Stimulated activated CD4-positive, alpha-beta T cell treated with anti-CD3 and anti-CD28 coated beads, TNF-alpha, amount 100 ng/mL, for 24 hours (primary cell): ENCODE results near the gene METRN.

Experiments
- DNase-seq, 3 experiments: peaks; one replicate each; pipeline ENCODE4 v3.0.0-alpha.2; 2020; ENCODE audit warnings: low read depth in 3 of 3

The METRN gene

GRCh38 chr16:723695-724094 lies 8.8 kb downstream of the METRN start:
- DNase-seq = no peak

GRCh38 chr16:724188-725040 lies 9.5 kb downstream of the METRN start:
- DNase-seq = no peak

- DNase-seq = no peak
Measured at GRCh38 chr16:725041-725376, 10.1 kb downstream of the METRN start.

- DNase-seq = no peak
Measured at GRCh38 chr16:725463-726187, 10.7 kb downstream of the METRN start.

GRCh38 chr16:726188-726437 lies 11.2 kb downstream of the METRN start:
- no peak for DNase-seq

- DNase-seq = peak in 1 of 3 experiments; percentile 70
Measured at GRCh38 chr16:726438-727290, 11.7 kb downstream of the METRN start, which contains the start of the genes CCDC78 and HAGHL. CCDC78 (minus strand) TSS chr16:726443; CDS start chr16:726367, 76 bp downstream. HAGHL (plus strand) TSS chr16:727106; CDS start chr16:727510, 404 bp downstream.

- DNase-seq = no peak
Measured at GRCh38 chr16:727291-727977, 12.5 kb downstream of the METRN start.

GRCh38 chr16:728131-728889 lies 13.4 kb downstream of the METRN start:
- DNase-seq = peak in 1 of 3 experiments; percentile 69

GRCh38 chr16:728890-729744 lies 14.2 kb downstream of the METRN start:
- DNase-seq = no peak

GRCh38 chr16:729768-730665 lies 15.1 kb downstream of the METRN start:
- no peak for DNase-seq

- DNase-seq = no peak
Measured at GRCh38 chr16:730666-731509, 16.0 kb downstream of the METRN start.

GRCh38 chr16:732332-732731 lies 17.4 kb downstream of the METRN start:
- DNase-seq = no peak

- no peak for DNase-seq
Measured at GRCh38 chr16:732936-733335, 18.0 kb downstream of the METRN start.

- DNase-seq = no peak
Measured at GRCh38 chr16:733382-734207, 18.7 kb downstream of the METRN start.

GRCh38 chr16:734208-734980 lies 19.5 kb downstream of the METRN start:
- no peak for DNase-seq
